Hepatocyte (in vitro differentiated cells): ENCODE results near the gene CMSS1. TPM values are rescaled to one million over a fixed set of nuclear protein-coding genes. Genes with fewer than 3 reads are reported as not detected.

Source experiments
- DNase-seq: peaks from one replicate; pipeline ENCODE4 v3.0.0-alpha.2; 2016; ENCODE audit warnings: low spot score
- H2AFZ ChIP-seq: fragments of 200-600 bp; sonication (generic); 2 replicates; pipeline ENCODE4 v1.6.0; 2016; ENCODE audit warnings: antibody characterized with exemption, mild to moderate bottlenecking
- H3K27ac ChIP-seq: fragments of 200-600 bp; sonication (generic); 2 replicates; pipeline ENCODE4 v1.5.1; 2016; ENCODE audit warnings: mild to moderate bottlenecking
- H3K27me3 ChIP-seq: fragments of 200-600 bp; sonication (generic); 2 replicates; pipeline ENCODE4 v1.6.1; 2016
- H3K36me3 ChIP-seq: fragments of 200-600 bp; sonication (generic); replicated peaks from 2 replicates; pipeline ENCODE4 v1.5.1; 2016; ENCODE audit warnings: low read depth; ENCODE audit not compliant: insufficient read depth
- H3K4me1 ChIP-seq: fragments of 200-600 bp; sonication (generic); 2 replicates; pipeline ENCODE4 v1.5.1; 2016; ENCODE audit warnings: mild to moderate bottlenecking, moderate library complexity; ENCODE audit not compliant: insufficient read depth
- H3K4me2 ChIP-seq: fragments of 200-600 bp; sonication (generic); 2 replicates; pipeline ENCODE4 v1.6.0; 2016
- H3K4me3 ChIP-seq: fragments of 200-600 bp; sonication (generic); 2 replicates; pipeline ENCODE4 v1.5.1; 2016; ENCODE audit warnings: mild to moderate bottlenecking
- H3K79me2 ChIP-seq: fragments of 200-600 bp; sonication (generic); 2 replicates; pipeline ENCODE4 v1.6.0; 2017; ENCODE audit warnings: mild to moderate bottlenecking
- H3K9me2 ChIP-seq: fragments of 200-600 bp; sonication (generic); replicated peaks from 2 replicates; pipeline ENCODE4 v1.6.0; 2017; ENCODE audit warnings: mild to moderate bottlenecking; ENCODE audit not compliant: insufficient read depth
- H3K9me3 ChIP-seq: fragments of 200-600 bp; sonication (generic); 2 replicates; pipeline ENCODE4 v1.5.1; 2016; ENCODE audit warnings: low read depth, mild to moderate bottlenecking
- H4K20me1 ChIP-seq: fragments of 200-600 bp; sonication (generic); 2 replicates; pipeline ENCODE4 v1.6.0; 2016; ENCODE audit warnings: mild to moderate bottlenecking; ENCODE audit not compliant: insufficient read depth, poor library complexity, severe bottlenecking
- CTCF ChIP-seq: fragments of 200-600 bp; sonication (generic); IDR thresholded peaks from 2 replicates; pipeline ENCODE4 v1.5.1; 2016; ENCODE audit warnings: antibody characterized with exemption, mild to moderate bottlenecking; ENCODE audit not compliant: poor library complexity
- EZH2 ChIP-seq: fragments of 200-600 bp; sonication (generic); IDR thresholded peaks from 2 replicates; pipeline ENCODE4 v1.6.1; 2016; ENCODE audit warnings: antibody characterized with exemption, mild to moderate bottlenecking, borderline replicate concordance
- EZH2phosphoT487 ChIP-seq: fragments of 200-600 bp; sonication (generic); IDR thresholded peaks from one replicate; pipeline ENCODE4 v1.6.1; 2018; ENCODE audit warnings: antibody characterized with exemption, mild to moderate bottlenecking, low read depth, moderate library complexity; ENCODE audit not compliant: unreplicated experiment, severe bottlenecking
- WGBS: methylation state at CpG from one replicate; pipeline ENCODE4 v1.1.6; 2016; ENCODE audit warnings: low lambda C conversion rate; ENCODE audit errors: missing lambda C conversion rate; 5-methylcytosine and 5-hydroxymethylcytosine counted together
- polyA plus RNA-seq: library from polyadenylated mRNA; unstranded; fragments of >200 nt; fragmentation: Nextera tagmentation; extraction: Ambion mirVana; gene quantifications from 2 replicates; pipeline ENCODE4 v1.2.1, GENCODE V29; 2016
- total RNA-seq: library from RNA; depleted of rRNA; stranded (reverse); fragments of >200 nt; gene quantifications from 2 replicates; pipeline ENCODE4 v1.2.3, GENCODE V29; 2014

The CMSS1 gene
- total and polyA plus RNA-seq, 2 experiments from 2014 or later = 11.8 to 17.0 TPM

- DNase-seq = no peak
- Histone ChIP-seq H3K27me3 (no peaks in the 10 kb centered on the region), H3K4me1 (peaks cover 6% of the 10 kb centered on the region), H3K4me2 (no peak overlapping the region), H3K9me2 (no peaks in the 10 kb centered on the region), H3K36me3 (no peaks in the 10 kb centered on the region), H3K4me3 (no peak overlapping the region), H2AFZ (no peak overlapping the region), H4K20me1 (no peaks in the 10 kb centered on the region), H3K27ac (no peak overlapping the region), H3K9me3 (no peaks in the 10 kb centered on the region), H3K79me2 (no peaks in the 10 kb centered on the region)
- 91% methylated on average over 6 of the region's 6 CpGs for WGBS
- no peak for TF ChIP-seq EZH2
- TF ChIP-seq CTCF = no peak
- no peak for TF ChIP-seq EZH2phosphoT487
Observed at GRCh38 chr3:100171211-100171914, 353.7 kb downstream of the CMSS1 start.

GRCh38 chr3:100173961-100174360, 356.3 kb downstream of the CMSS1 start:
- no peaks in the 10 kb centered on the region for H3K9me2 ChIP-seq
- WGBS = 48% methylated on average over 1 of the region's 1 CpG

GRCh38 chr3:100175637-100176280, 358.1 kb downstream of the CMSS1 start:
- Histone ChIP-seq H3K27ac (no peak overlapping the region), H3K27me3 (no peaks in the 10 kb centered on the region), H4K20me1 (no peaks in the 10 kb centered on the region), H3K4me3 (no peak overlapping the region), H3K79me2 (no peaks in the 10 kb centered on the region), H3K36me3 (no peaks in the 10 kb centered on the region), H2AFZ (no peak overlapping the region), H3K4me2 (no peak overlapping the region), H3K9me3 (no peaks in the 10 kb centered on the region), H3K9me2 (no peaks in the 10 kb centered on the region), H3K4me1 (peaks cover 5% of the 10 kb centered on the region)
- TF ChIP-seq CTCF = no peak
- no peak for TF ChIP-seq EZH2
- TF ChIP-seq EZH2phosphoT487 = no peak
- WGBS = 63% methylated on average over 6 of the region's 6 CpGs
- no peak for DNase-seq

More at GRCh38 chr3:100173961-100174360, 356.3 kb downstream of the CMSS1 start:
- Histone ChIP-seq H2AFZ (no peak overlapping the region), H3K79me2 (no peaks in the 10 kb centered on the region), H3K4me3 (no peak overlapping the region), H3K4me1 (peaks cover 5% of the 10 kb centered on the region), H3K9me3 (no peaks in the 10 kb centered on the region), H3K27me3 (no peaks in the 10 kb centered on the region), H4K20me1 (no peaks in the 10 kb centered on the region), H3K27ac (no peak overlapping the region), H3K4me2 (no peak overlapping the region), H3K36me3 (no peaks in the 10 kb centered on the region)
- DNase-seq = no peak
- TF ChIP-seq EZH2phosphoT487 (no peak), EZH2 (no peak)

GRCh38 chr3:100179692-100180349, 362.2 kb downstream of the CMSS1 start:
- Histone ChIP-seq H3K4me2 (no peak overlapping the region), H3K27ac (no peak overlapping the region), H3K9me3 (no peaks in the 10 kb centered on the region), H3K36me3 (no peaks in the 10 kb centered on the region), H3K79me2 (no peaks in the 10 kb centered on the region), H4K20me1 (no peaks in the 10 kb centered on the region), H3K4me3 (no peak overlapping the region), H3K4me1 (peaks cover 5% of the 10 kb centered on the region), H2AFZ (no peak overlapping the region), H3K27me3 (no peaks in the 10 kb centered on the region), H3K9me2 (no peaks in the 10 kb centered on the region)
- no peak for DNase-seq
- TF ChIP-seq EZH2phosphoT487 (no peak), EZH2 (no peak), CTCF (no peak)
- 92% methylated on average over 4 of the region's 4 CpGs for WGBS
